ENCODE measurements around the gene GINS3.

The GINS3 gene

GRCh38 chr16:58365623-58366022 is 26.6 kb upstream of the GINS3 start:
- Histone ChIP-seq H3K4me1 (ENCODE audit: control insufficient read depth in 1 of 2, insufficient read depth in 2 of 2, low read length in 2 of 2) (no peaks in the 10 kb centered on the region), H3K27ac (ENCODE audit: low read depth, low read length) (no peak overlapping the region), H3K36me3 (ENCODE audit: control insufficient read depth in 1 of 2, insufficient read depth in 2 of 2, low read length in 2 of 2) (no peaks in the 10 kb centered on the region), H3K9me3 (ENCODE audit: control insufficient read depth in 1 of 2, low read length in 2 of 2) (peaks cover 0 to 5% of the 10 kb centered on the region in 2 donors), H3K9ac (ENCODE audit: low read depth in 1 of 2, low read length in 2 of 2) (no peak overlapping the region), H3K27me3 (ENCODE audit: control insufficient read depth in 1 of 2, insufficient read depth in 2 of 2, low read length in 2 of 2) (peaks cover 0 to 3% of the 10 kb centered on the region in 2 donors), H3K4me3 (ENCODE audit: low read depth in 1 of 2, low read length in 2 of 2) (no peak overlapping the region)

DNA sequence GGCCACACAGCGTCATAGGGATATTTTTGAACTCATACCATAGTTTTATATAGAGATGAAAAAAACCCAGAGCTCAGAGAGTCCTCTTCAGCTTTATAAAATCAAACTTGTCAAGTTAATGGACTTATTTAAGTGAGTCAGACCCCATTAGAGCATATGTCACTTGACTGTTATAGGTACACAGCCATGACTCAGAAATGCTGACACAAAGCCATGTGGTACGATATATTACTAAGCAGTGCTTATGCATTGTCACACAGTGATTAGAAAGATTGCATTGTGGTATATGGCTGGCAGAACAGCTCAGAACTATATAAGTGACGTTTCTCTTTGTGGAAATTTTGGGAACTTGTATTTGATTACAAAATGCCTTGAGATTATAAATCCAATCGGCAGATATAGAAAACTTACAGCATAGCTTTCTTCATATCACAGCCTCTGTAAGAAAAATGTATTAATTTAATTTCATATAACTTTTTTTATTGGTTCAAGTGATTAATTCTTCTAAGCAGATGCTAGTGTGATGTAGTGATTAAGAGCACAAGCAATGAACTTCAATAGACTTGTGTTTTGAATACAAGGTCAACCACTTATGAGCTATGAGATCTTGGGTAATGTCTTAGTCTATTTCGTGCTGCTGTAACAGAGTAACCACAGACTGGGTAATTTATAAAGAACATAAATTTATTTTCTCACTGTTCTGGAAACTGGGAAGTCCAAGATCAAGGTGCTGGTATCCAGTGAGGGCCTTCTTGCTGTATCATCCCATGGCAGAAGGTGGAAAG is 25.8 kb upstream of the GINS3 start:
- no peak overlapping the region for H3K4me3 ChIP-seq (ENCODE audit: low read depth in 1 of 2, low read length in 2 of 2)
- no peak overlapping the region for H3K27ac ChIP-seq (ENCODE audit: low read depth, low read length)
- peaks cover 0 to 3% of the 10 kb centered on the region in 2 donors for H3K27me3 ChIP-seq (ENCODE audit: control insufficient read depth in 1 of 2, insufficient read depth in 2 of 2, low read length in 2 of 2)
- H3K4me1 ChIP-seq (ENCODE audit: control insufficient read depth in 1 of 2, insufficient read depth in 2 of 2, low read length in 2 of 2) = no peaks in the 10 kb centered on the region
- H3K9me3 ChIP-seq (ENCODE audit: control insufficient read depth in 1 of 2, low read length in 2 of 2) = no peaks in the 10 kb centered on the region
- no peak overlapping the region for H3K9ac ChIP-seq (ENCODE audit: low read depth in 1 of 2, low read length in 2 of 2)
- no peaks in the 10 kb centered on the region for H3K36me3 ChIP-seq (ENCODE audit: control insufficient read depth in 1 of 2, insufficient read depth in 2 of 2, low read length in 2 of 2)

DNA sequence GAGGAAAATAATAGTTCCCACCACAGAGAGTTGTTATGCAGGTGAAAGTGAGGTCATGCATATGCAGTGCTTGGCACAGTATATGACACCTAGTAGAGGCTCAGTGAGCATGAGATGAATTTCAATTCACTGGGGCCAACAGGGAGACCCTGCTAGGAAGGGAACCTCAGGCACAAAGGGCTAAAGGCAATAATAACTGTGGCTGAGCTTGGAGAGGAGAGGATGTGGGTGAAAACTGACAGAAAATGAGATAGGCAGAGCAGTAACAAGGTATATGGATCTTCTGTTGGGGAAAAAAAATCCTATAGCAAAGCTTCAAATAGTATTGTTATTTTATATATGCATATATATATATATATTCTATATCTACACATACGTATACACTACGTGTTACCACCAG is 25.0 kb upstream of the GINS3 start:
- Histone ChIP-seq H3K9me3 (ENCODE audit: control insufficient read depth in 1 of 2, low read length in 2 of 2) (no peaks in the 10 kb centered on the region), H3K27ac (ENCODE audit: low read depth, low read length) (no peak overlapping the region), H3K27me3 (ENCODE audit: control insufficient read depth in 1 of 2, insufficient read depth in 2 of 2, low read length in 2 of 2) (peaks cover 3 to 4% of the 10 kb centered on the region in 2 donors), H3K4me3 (ENCODE audit: low read depth in 1 of 2, low read length in 2 of 2) (no peak overlapping the region), H3K36me3 (ENCODE audit: control insufficient read depth in 1 of 2, insufficient read depth in 2 of 2, low read length in 2 of 2) (no peaks in the 10 kb centered on the region), H3K4me1 (ENCODE audit: control insufficient read depth in 1 of 2, insufficient read depth in 2 of 2, low read length in 2 of 2) (no peaks in the 10 kb centered on the region), H3K9ac (ENCODE audit: low read depth in 1 of 2, low read length in 2 of 2) (no peak overlapping the region)

GRCh38 chr16:58371841-58372240 is 20.4 kb upstream of the GINS3 start:
- Histone ChIP-seq H3K9me3 (ENCODE audit: control insufficient read depth in 1 of 2, low read length in 2 of 2) (no peaks in the 10 kb centered on the region), H3K27me3 (ENCODE audit: control insufficient read depth in 1 of 2, insufficient read depth in 2 of 2, low read length in 2 of 2) (peaks cover 4 to 6% of the 10 kb centered on the region in 2 donors), H3K4me1 (ENCODE audit: control insufficient read depth in 1 of 2, insufficient read depth in 2 of 2, low read length in 2 of 2) (no peaks in the 10 kb centered on the region), H3K9ac (ENCODE audit: low read depth in 1 of 2, low read length in 2 of 2) (no peak overlapping the region), H3K36me3 (ENCODE audit: control insufficient read depth in 1 of 2, insufficient read depth in 2 of 2, low read length in 2 of 2) (no peaks in the 10 kb centered on the region), H3K4me3 (ENCODE audit: low read depth in 1 of 2, low read length in 2 of 2) (no peak overlapping the region), H3K27ac (ENCODE audit: low read depth, low read length) (no peak overlapping the region)

DNA sequence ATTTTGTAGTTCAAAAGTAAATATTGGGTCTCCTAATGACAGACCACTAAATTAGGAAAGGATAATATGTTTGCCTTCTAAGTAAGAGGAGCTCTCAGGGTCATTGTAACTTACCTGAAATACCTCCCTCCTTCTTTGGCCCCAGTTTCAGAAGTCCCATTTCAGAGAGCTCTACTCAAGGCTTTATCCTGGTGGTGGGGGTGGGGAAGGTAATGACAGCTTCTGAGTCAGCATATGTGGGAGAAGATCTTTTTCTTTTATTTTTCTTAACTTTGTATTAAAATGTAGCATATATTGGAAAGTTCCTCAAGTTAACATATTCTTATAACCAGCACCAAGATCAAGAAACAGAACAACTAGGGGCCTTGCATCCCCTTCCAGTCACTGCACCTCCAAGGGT is 16.9 kb upstream of the GINS3 start:
- no peak overlapping the region for H3K9ac ChIP-seq (ENCODE audit: low read depth in 1 of 2, low read length in 2 of 2)
- no peaks in the 10 kb centered on the region for H3K36me3 ChIP-seq (ENCODE audit: control insufficient read depth in 1 of 2, insufficient read depth in 2 of 2, low read length in 2 of 2)
- H3K27ac ChIP-seq (ENCODE audit: low read depth, low read length) = no peak overlapping the region
- peaks cover 3 to 4% of the 10 kb centered on the region in 2 donors for H3K27me3 ChIP-seq (ENCODE audit: control insufficient read depth in 1 of 2, insufficient read depth in 2 of 2, low read length in 2 of 2)
- no peaks in the 10 kb centered on the region for H3K4me1 ChIP-seq (ENCODE audit: control insufficient read depth in 1 of 2, insufficient read depth in 2 of 2, low read length in 2 of 2)
- H3K4me3 ChIP-seq (ENCODE audit: low read depth in 1 of 2, low read length in 2 of 2) = no peak overlapping the region
- H3K9me3 ChIP-seq (ENCODE audit: control insufficient read depth in 1 of 2, low read length in 2 of 2) = no peaks in the 10 kb centered on the region

- H3K4me3 ChIP-seq (ENCODE audit: low read depth in 1 of 2, low read length in 2 of 2) = no peak overlapping the region
- no peaks in the 10 kb centered on the region for H3K36me3 ChIP-seq (ENCODE audit: control insufficient read depth in 1 of 2, insufficient read depth in 2 of 2, low read length in 2 of 2)
- H3K9ac ChIP-seq (ENCODE audit: low read depth in 1 of 2, low read length in 2 of 2) = no peak overlapping the region
- H3K27me3 ChIP-seq (ENCODE audit: control insufficient read depth in 1 of 2, insufficient read depth in 2 of 2, low read length in 2 of 2) = peaks cover 0 to 3% of the 10 kb centered on the region in 2 donors
- H3K9me3 ChIP-seq (ENCODE audit: control insufficient read depth in 1 of 2, low read length in 2 of 2) = no peaks in the 10 kb centered on the region
- H3K4me1 ChIP-seq (ENCODE audit: control insufficient read depth in 1 of 2, insufficient read depth in 2 of 2, low read length in 2 of 2) = no peaks in the 10 kb centered on the region
- H3K27ac ChIP-seq (ENCODE audit: low read depth, low read length) = no peak overlapping the region
Observed at GRCh38 chr16:58377932-58378331, 14.3 kb upstream of the GINS3 start.

DNA sequence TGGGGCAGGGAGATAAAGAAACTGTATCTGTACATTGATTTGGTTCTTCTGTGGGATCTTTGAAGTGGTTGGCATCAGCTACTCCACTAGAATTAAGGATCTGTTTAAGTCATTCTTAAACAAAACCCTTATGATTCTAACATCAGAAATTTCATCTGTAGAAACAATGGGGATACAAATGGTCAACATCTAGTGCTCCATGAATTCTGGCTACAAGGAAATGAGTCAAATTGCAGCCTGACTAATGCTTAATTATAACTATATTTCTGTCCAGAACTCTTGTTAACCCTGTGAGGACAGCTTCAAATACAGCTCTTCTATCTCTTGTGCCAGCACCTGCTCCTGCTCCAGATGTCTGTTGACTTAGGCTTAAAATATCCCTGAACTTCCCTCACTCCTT is 13.9 kb upstream of the GINS3 start:
- H3K4me3 ChIP-seq (ENCODE audit: low read depth in 1 of 2, low read length in 2 of 2) = no peak overlapping the region
- no peaks in the 10 kb centered on the region for H3K4me1 ChIP-seq (ENCODE audit: control insufficient read depth in 1 of 2, insufficient read depth in 2 of 2, low read length in 2 of 2)
- H3K9me3 ChIP-seq (ENCODE audit: control insufficient read depth in 1 of 2, low read length in 2 of 2) = no peaks in the 10 kb centered on the region
- H3K27ac ChIP-seq (ENCODE audit: low read depth, low read length) = no peak overlapping the region
- peaks cover 0 to 3% of the 10 kb centered on the region in 2 donors for H3K27me3 ChIP-seq (ENCODE audit: control insufficient read depth in 1 of 2, insufficient read depth in 2 of 2, low read length in 2 of 2)
- H3K36me3 ChIP-seq (ENCODE audit: control insufficient read depth in 1 of 2, insufficient read depth in 2 of 2, low read length in 2 of 2) = no peaks in the 10 kb centered on the region
- H3K9ac ChIP-seq (ENCODE audit: low read depth in 1 of 2, low read length in 2 of 2) = no peak overlapping the region

DNA sequence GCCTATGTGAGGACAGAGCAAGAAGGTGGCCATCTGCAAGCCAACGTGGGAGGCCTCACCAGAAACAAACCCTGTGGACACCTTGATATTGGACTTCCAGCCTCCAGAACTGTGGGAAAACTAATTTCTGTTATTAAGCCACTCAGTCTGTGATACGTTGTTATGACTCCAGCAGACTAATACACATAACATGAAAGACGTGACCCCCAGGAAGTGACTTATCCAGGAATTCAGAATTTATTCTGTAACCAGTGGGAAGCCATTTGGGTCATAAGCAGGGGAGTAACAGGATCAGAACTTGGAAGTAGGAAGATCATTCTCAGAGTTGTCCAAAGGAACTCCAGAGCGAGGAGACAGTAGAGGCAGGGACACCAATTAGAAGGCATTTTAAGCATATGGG is 12.5 kb upstream of the GINS3 start:
- H3K27me3 ChIP-seq (ENCODE audit: control insufficient read depth in 1 of 2, insufficient read depth in 2 of 2, low read length in 2 of 2) = no peaks in the 10 kb centered on the region
- H3K4me1 ChIP-seq (ENCODE audit: control insufficient read depth in 1 of 2, insufficient read depth in 2 of 2, low read length in 2 of 2) = no peaks in the 10 kb centered on the region

DNA sequence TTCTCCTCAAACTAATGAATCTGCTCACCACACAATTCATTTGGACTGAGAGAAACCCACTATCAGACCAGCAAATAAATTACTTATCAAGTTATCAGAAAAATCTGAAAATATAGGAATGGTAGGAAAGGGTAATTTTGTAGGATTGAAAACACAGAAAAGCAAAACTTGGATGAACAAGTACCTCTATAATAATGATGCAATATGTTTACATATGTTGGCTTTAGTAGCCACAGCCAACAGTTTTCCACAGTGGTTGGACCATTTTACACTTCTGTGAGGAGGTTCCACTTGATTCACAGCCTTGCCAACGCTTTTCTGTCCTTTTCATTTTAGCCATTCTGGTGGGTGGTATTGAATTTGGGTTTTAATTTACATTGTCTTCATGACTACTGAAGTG is 10.6 kb upstream of the GINS3 start:
- Histone ChIP-seq H3K27ac (ENCODE audit: low read depth, low read length) (no peak overlapping the region), H3K4me1 (ENCODE audit: control insufficient read depth in 1 of 2, insufficient read depth in 2 of 2, low read length in 2 of 2) (no peaks in the 10 kb centered on the region), H3K36me3 (ENCODE audit: control insufficient read depth in 1 of 2, insufficient read depth in 2 of 2, low read length in 2 of 2) (no peaks in the 10 kb centered on the region), H3K4me3 (ENCODE audit: low read depth in 1 of 2, low read length in 2 of 2) (no peak overlapping the region), H3K9ac (ENCODE audit: low read depth in 1 of 2, low read length in 2 of 2) (no peak overlapping the region), H3K9me3 (ENCODE audit: control insufficient read depth in 1 of 2, low read length in 2 of 2) (no peaks in the 10 kb centered on the region), H3K27me3 (ENCODE audit: control insufficient read depth in 1 of 2, insufficient read depth in 2 of 2, low read length in 2 of 2) (no peaks in the 10 kb centered on the region)

More for the DNA sequence above, 12.5 kb upstream of the GINS3 start:
- Histone ChIP-seq H3K4me3 (ENCODE audit: low read depth in 1 of 2, low read length in 2 of 2) (no peak overlapping the region), H3K9ac (ENCODE audit: low read depth in 1 of 2, low read length in 2 of 2) (no peak overlapping the region), H3K36me3 (ENCODE audit: control insufficient read depth in 1 of 2, insufficient read depth in 2 of 2, low read length in 2 of 2) (no peaks in the 10 kb centered on the region), H3K27ac (ENCODE audit: low read depth, low read length) (no peak overlapping the region), H3K9me3 (ENCODE audit: control insufficient read depth in 1 of 2, low read length in 2 of 2) (no peaks in the 10 kb centered on the region)

GRCh38 chr16:58384437-58385055 is 7.7 kb upstream of the GINS3 start:
- no peak overlapping the region for H3K9ac ChIP-seq (ENCODE audit: low read depth in 1 of 2, low read length in 2 of 2)
- no peak overlapping the region for H3K27ac ChIP-seq (ENCODE audit: low read depth, low read length)
- no peaks in the 10 kb centered on the region for H3K36me3 ChIP-seq (ENCODE audit: control insufficient read depth in 1 of 2, insufficient read depth in 2 of 2, low read length in 2 of 2)
- H3K27me3 ChIP-seq (ENCODE audit: control insufficient read depth in 1 of 2, insufficient read depth in 2 of 2, low read length in 2 of 2) = no peaks in the 10 kb centered on the region
- H3K4me3 ChIP-seq (ENCODE audit: low read depth in 1 of 2, low read length in 2 of 2) = no peak overlapping the region
- H3K9me3 ChIP-seq (ENCODE audit: control insufficient read depth in 1 of 2, low read length in 2 of 2) = no peaks in the 10 kb centered on the region
- H3K4me1 ChIP-seq (ENCODE audit: control insufficient read depth in 1 of 2, insufficient read depth in 2 of 2, low read length in 2 of 2) = no peaks in the 10 kb centered on the region
